Neutrophil (primary cell): ENCODE measurements around the gene EML3.

Source experiments
- H3K27ac ChIP-seq: fragments of 200-600 bp; sonication (generic); 2 replicates; pipeline ENCODE4 v1.5.1; 2016; ENCODE audit warnings: mild to moderate bottlenecking, moderate library complexity
- H3K27me3 ChIP-seq: fragments of 200-600 bp; sonication (generic); 2 replicates; pipeline ENCODE4 v1.6.0; 2016; ENCODE audit warnings: mild to moderate bottlenecking
- H3K36me3 ChIP-seq: fragments of 200-600 bp; sonication (generic); 2 replicates; pipeline ENCODE4 v1.5.1; 2017
- H3K4me1 ChIP-seq, 2 experiments: fragments of 200-600 bp in 1 of 2; sonication (generic) in 1 of 2; 1 replicate in 1 of 2; 2 replicates in 1 of 2; pipeline versions ENCODE4 v1.5.1 to v1.6.1; 2013 to 2016; ENCODE audit warnings: low read depth in 1 of 2, low read length in 1 of 2, mild to moderate bottlenecking in 1 of 2, moderate library complexity in 1 of 2; ENCODE audit not compliant: control insufficient read depth in 1 of 2, insufficient read depth in 1 of 2
- H3K4me3 ChIP-seq, 2 experiments: fragments of 200-600 bp in 1 of 2; sonication (generic) in 1 of 2; 1 replicate in 1 of 2; 2 replicates in 1 of 2; pipeline ENCODE4 v1.5.1; 2013 to 2016; ENCODE audit warnings: low read depth in 1 of 2, low read length in 1 of 2, mild to moderate bottlenecking in 1 of 2, moderate library complexity in 1 of 2
- H3K9me3 ChIP-seq: fragments of 200-600 bp; sonication (generic); 2 replicates; pipeline ENCODE4 v1.5.1; 2016
- TF ChIP-seq, protein P1 (sequence below): fragments of 200-600 bp; sonication (generic); IDR thresholded peaks from 2 replicates; pipeline ENCODE4 v1.5.1; 2016; ENCODE audit warnings: antibody characterized with exemption

EML3 gene

DNA sequence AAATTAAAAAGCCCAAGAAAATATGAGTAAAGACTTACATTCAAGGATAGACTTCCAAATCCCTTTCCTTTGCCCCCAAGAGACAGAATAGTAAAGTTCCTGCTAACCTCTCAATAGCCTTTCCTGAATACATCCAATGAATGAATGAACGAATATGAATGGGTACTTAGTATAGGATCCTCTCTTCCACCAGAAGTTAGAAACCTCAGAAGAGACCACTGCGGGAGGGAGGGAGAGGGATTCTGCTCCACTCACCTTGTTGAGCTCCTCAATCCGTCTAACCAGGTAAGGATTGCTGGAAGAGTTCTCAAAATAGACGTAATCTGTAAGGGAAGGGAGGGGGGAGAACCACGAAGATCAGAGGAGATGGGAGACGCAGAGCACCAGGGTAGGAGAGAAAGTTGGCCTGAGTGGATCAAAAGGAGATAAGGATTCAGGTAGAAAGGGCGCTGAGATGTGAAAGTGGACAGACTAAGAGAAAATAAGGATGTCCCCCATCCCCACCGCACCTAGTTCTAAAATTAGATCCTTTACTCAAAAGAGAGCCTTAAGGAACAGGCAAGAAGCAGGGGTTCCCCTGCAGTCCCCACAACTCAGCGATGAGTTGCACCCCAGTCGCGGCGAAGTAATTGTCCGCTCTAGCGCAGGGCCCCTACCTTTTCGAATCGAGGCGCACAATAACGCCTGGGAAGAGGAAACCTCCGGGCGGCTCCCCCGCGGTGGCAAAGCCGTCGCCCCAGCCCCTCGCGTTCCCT lies 12.0 kb downstream of the EML3 start:
- Histone ChIP-seq H3K4me3 (peak overlapping the region; percentile 89 to 98), H3K27me3 (no peaks in the 10 kb centered on the region), H3K27ac (peak overlapping the region; percentile 84), H3K9me3 (no peaks in the 10 kb centered on the region), H3K4me1 (peaks cover 36% of the 10 kb centered on the region in 2 experiments), H3K36me3 (peaks cover 39% of the 10 kb centered on the region)
- TF ChIP-seq, protein P1, sequence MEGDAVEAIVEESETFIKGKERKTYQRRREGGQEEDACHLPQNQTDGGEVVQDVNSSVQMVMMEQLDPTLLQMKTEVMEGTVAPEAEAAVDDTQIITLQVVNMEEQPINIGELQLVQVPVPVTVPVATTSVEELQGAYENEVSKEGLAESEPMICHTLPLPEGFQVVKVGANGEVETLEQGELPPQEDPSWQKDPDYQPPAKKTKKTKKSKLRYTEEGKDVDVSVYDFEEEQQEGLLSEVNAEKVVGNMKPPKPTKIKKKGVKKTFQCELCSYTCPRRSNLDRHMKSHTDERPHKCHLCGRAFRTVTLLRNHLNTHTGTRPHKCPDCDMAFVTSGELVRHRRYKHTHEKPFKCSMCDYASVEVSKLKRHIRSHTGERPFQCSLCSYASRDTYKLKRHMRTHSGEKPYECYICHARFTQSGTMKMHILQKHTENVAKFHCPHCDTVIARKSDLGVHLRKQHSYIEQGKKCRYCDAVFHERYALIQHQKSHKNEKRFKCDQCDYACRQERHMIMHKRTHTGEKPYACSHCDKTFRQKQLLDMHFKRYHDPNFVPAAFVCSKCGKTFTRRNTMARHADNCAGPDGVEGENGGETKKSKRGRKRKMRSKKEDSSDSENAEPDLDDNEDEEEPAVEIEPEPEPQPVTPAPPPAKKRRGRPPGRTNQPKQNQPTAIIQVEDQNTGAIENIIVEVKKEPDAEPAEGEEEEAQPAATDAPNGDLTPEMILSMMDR = no peak

DNA sequence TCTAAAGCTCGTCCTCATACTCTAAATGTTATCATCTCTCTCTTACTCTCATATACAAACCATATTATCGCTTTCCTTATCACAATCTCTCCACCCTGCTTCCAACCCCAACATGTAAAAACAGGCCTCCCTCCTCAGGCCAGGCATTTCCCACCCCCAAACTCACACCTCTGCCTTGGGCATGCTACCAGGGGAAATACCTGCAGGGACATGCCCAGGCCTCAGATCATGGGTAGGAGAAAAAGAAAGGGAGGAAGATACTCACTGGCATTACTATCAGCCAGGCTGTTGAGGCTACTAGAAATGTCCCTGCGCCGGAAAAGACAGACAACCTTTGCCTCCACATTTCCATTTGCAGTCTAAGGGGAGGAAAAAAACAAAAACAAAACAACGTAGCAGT lies 12.7 kb downstream of the EML3 start:
- peak overlapping the region; percentile 84 for H3K27ac ChIP-seq
- H3K4me3 ChIP-seq = peak overlapping the region; percentile 89 to 98
- H3K9me3 ChIP-seq = no peaks in the 10 kb centered on the region
- H3K27me3 ChIP-seq = no peaks in the 10 kb centered on the region
- TF ChIP-seq, protein P1 = no peak
- peaks cover 36% of the 10 kb centered on the region in 2 experiments for H3K4me1 ChIP-seq
- peaks cover 42% of the 10 kb centered on the region for H3K36me3 ChIP-seq

DNA sequence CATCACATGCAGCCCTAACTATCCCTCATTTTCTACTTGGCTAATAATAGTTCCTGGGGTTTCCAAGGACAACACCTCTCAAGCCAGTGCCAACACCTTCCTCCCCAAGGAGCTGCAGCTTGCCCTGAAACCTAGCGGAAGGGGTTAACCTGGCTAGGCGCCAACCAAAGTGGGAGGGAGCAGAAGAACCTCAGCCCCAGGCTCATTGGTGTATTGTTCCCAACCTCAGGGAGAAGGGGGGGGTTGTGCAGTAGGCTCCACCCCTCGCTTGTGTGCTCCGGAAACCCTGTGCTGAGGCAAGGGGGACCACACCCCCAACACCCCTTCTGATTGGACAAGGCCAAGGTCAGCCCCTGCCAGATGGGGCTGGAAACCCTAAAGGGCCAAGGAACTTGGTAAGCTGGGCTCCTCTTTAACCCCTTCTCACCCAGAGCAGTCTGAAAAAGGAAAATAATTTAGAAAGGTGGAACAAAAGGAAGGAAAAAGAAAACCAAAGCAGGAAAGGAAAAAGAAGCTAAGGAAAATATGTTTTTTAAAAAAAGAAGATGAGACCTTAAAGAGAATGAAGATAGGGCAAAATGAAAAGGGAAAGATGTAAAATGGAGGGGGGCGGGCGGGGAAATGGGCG lies 13.4 kb downstream of the EML3 start:
- Histone ChIP-seq H3K36me3 (peaks cover 42% of the 10 kb centered on the region), H3K4me1 (peaks cover 36% of the 10 kb centered on the region in 2 experiments)

DNA sequence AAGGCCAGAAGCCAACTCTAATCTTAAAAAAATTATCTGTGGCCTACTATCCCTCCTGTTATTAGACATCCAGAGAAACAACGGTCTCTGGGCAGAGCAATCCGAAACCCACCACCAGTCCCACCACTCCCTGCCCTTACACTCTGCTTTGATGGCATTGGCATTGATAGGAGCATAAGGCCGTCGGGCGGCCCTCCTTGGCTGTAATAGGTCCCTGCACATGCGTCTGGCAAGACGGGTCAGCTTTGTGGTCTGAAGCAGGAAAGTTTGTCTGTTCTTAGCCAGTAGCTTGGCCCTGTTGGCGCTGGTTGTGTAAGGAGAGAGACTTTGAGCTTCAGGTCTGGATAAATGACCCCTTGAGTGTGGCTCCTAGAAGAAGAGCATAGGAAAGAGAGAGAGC lies 17.5 kb downstream of the EML3 start:
- Histone ChIP-seq H3K27ac (peak overlapping the region; percentile 65), H3K4me1 (peaks cover 46 to 49% of the 10 kb centered on the region in 2 experiments), H3K9me3 (no peaks in the 10 kb centered on the region), H3K36me3 (peaks cover 50% of the 10 kb centered on the region), H3K4me3 (no peak overlapping the region), H3K27me3 (no peaks in the 10 kb centered on the region)
- TF ChIP-seq, protein P1 = no peak

More for the DNA sequence above, 13.4 kb downstream of the EML3 start:
- Histone ChIP-seq H3K9me3 (no peaks in the 10 kb centered on the region), H3K27ac (peak overlapping the region; percentile 84), H3K27me3 (no peaks in the 10 kb centered on the region), H3K4me3 (peak overlapping the region; percentile 13 to 89)
- TF ChIP-seq, protein P1 = no peak

DNA sequence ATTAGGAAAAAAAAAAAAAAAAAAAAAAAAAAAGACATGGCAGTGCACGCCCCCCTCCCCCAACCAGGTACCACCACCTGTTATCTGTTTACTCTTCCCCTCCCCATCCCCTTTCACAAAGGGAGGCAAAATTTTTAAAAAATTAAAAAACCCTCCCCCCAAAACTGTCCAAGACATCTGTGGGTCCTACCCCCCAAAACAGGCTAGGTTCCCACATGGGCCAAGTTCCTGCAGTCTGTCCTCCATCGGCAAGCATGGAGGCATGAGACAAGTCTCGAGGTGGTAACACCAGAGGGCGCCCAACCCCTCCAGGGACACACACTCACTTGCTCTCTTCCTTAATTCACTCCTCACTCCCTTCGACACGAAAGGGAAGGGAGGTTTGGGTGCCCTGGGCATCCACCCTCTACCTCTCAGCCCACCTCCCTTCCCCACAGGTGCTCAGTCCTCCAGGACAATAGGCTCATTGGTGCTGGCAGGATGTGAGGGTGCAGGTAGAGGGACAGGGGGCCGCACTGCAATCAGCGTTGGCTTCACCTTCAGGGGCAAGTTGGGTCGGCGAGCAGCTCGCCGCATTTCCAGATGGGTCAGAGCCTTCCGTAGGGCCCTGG lies 19.0 kb downstream of the EML3 start:
- TF ChIP-seq, protein P1 = peak; percentile 69
- Histone ChIP-seq H3K4me3 (peak overlapping the region in 1 of 2 experiments; percentile 85), H3K9me3 (no peaks in the 10 kb centered on the region), H3K27ac (peak overlapping the region; percentile 65), H3K27me3 (no peaks in the 10 kb centered on the region), H3K4me1 (peaks cover 30 to 34% of the 10 kb centered on the region in 2 experiments), H3K36me3 (peaks cover 50% of the 10 kb centered on the region)
